Thyroid gland (tissue), 4 donors: ENCODE data around the gene PRKCH.

Source experiments
- CTCF ChIP-seq, 6 experiments: fragments of 200-600 bp in 3 of 6; fragments of 450-650 bp in 3 of 6; sonication (generic) in 3 of 6; IDR thresholded peaks; one replicate each; pipeline ENCODE4 v1.5.1; 2016 to 2019; ENCODE audit warnings: antibody characterized with exemption in 6 of 6, mild to moderate bottlenecking in 2 of 6, inconsistent platforms in 1 of 6, moderate library complexity in 1 of 6
- POLR2A ChIP-seq, 2 donors: fragments of 450-650 bp; IDR thresholded peaks; one replicate each; pipeline ENCODE4 v1.6.1; 2017; ENCODE audit warnings: antibody characterized with exemption in 2 of 2, mild to moderate bottlenecking in 2 of 2, moderate library complexity in 1 of 2

- TF ChIP-seq CTCF (IDR thresholded peaks at IDR 0.05) (peak in 1 of 6 experiments; percentile 19), POLR2A (IDR thresholded peaks at IDR 0.05) (peak in 1 of 2 donors; percentile 74)
Observed at GRCh38 chr14:61511558-61511948, 190.2 kb downstream of the PRKCH start.
